HEK293T (cell line): ENCODE data around the gene EML5.

ENCODE experiments used
- ARNT ChIP-seq: fragments of 450-650 bp; IDR thresholded peaks from 2 replicates; pipeline ENCODE4 v1.6.1; 2017; ENCODE audit warnings: mild to moderate bottlenecking
- BHLHE40 ChIP-seq: fragments of 450-650 bp; IDR thresholded peaks from 2 replicates; pipeline ENCODE4 v1.6.1; 2016; ENCODE audit warnings: mild to moderate bottlenecking, moderate library complexity, borderline replicate concordance
- ELF4 ChIP-seq: fragments of 450-650 bp; IDR thresholded peaks from 2 replicates; pipeline ENCODE4 v1.6.1; 2017; ENCODE audit warnings: antibody characterized with exemption
- LEF1 ChIP-seq: fragments of 450-650 bp; IDR thresholded peaks from 2 replicates; pipeline ENCODE4 v1.6.1; 2017; ENCODE audit warnings: mild to moderate bottlenecking, borderline replicate concordance
- SP1 ChIP-seq: fragments of 450-650 bp; IDR thresholded peaks from 2 replicates; pipeline ENCODE4 v1.6.1; 2017
- SUZ12 ChIP-seq: fragments of 450-650 bp; IDR thresholded peaks from 2 replicates; pipeline ENCODE4 v1.6.1; 2016; ENCODE audit warnings: mild to moderate bottlenecking

DNA sequence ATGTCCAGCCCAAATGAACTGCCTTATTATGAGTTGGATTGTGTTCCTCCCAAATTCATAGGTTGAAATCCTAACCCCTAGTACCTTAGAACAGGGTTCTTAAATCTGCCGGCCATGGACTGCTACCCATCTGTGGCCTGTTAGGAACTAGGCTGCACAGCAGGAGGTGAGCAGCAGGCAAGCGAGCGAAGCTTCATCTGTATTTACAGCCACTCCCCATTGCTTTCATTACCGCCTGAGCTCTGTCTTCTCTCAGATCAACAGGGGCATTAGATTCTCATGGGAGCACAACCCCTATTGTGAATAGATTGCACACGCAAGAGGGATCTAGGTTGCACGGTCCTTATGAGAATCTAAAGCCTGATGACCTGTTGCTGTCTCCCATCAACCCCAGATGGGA, 9.8 kb upstream of the EML5 start:
- TF ChIP-seq ELF4 (no peak), SP1 (no peak), LEF1 (no peak), SUZ12 (no peak), BHLHE40 (no peak), ARNT (no peak)
